GM19372 (cell line): Measurements from ENCODE around the gene ZNRF3.
"Not testable (repeated sequence)": the region's sequence is repeated elsewhere in the genome, so short reads cannot be mapped to it uniquely, and the experiment has no call there.

Source experiments
- ATAC-seq: cut with Tn5 transposase; IDR thresholded peaks from one replicate; pipeline ENCODE4 v1.9.1; 2021; ENCODE audit warnings: mild to moderate bottlenecking, low read depth, moderate library complexity; ENCODE audit not compliant: unreplicated experiment

Gene ZNRF3

GRCh38 chr22:29000641-29001040 lies 117.3 kb downstream of the ZNRF3 start:
- ATAC-seq, result no peak

GRCh38 chr22:29002603-29003002 lies 119.2 kb downstream of the ZNRF3 start:
- ATAC-seq, result no peak

DNA sequence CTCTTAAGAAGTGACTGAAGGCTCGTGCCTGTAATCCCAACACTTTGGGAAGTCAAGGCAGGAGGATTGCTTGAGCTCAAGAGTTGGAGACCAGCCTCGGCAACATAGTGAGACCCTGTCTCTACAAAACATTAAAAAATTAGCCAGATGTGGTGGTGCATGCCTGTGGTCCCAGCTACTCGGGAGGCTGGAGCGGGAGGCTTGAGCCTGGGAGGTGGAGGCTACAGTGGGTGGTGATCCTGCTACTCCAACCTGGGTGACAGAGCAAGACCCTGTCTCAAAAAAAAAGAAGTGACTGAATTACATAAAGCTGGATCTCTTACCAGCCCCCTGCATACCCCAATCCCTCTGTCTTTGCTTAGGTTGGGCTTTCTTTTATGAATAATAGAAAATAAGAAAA lies 120.2 kb downstream of the ZNRF3 start:
- no peak for ATAC-seq

- no peak for ATAC-seq
Observed at GRCh38 chr22:29003975-29004646, 120.7 kb downstream of the ZNRF3 start.

DNA sequence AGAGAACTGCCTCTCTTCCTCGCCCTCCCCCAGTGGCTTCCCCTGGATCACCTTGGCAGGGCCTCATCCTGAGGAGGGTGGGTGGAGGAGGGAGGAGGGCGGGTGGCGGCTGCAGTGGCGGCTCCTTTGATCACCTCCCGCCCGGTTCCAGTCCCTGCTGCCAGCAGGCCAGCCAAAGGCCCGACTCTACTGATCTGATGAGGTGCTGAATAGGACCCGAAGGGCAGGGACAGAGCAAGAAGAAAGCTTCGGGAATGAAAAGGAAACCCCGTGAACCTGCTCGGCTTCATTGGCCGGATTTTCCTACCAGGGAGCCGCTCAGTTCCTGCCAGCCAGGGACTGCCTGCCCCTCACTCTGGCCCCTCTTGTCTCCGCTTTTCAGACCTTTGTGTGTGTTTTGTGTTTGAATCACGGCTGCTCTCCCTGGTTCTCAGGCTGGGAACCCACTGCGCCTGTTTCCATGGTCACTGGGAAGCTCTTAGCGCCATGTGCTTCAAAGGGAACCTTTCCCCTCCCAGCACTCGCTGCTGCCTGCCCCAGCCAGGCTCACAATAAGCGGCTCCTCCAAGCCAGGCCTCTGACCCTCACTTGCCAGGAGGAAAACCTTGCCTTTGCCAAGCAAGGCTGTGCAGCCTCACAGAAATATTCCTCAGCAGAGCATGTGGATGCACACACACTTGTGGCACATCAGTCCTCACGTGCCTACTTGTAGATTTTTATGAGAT lies 121.4 kb downstream of the ZNRF3 start:
- no peak for ATAC-seq

- not testable (repeated sequence) for ATAC-seq
Observed at GRCh38 chr22:29005754-29006153, 122.4 kb downstream of the ZNRF3 start.

DNA sequence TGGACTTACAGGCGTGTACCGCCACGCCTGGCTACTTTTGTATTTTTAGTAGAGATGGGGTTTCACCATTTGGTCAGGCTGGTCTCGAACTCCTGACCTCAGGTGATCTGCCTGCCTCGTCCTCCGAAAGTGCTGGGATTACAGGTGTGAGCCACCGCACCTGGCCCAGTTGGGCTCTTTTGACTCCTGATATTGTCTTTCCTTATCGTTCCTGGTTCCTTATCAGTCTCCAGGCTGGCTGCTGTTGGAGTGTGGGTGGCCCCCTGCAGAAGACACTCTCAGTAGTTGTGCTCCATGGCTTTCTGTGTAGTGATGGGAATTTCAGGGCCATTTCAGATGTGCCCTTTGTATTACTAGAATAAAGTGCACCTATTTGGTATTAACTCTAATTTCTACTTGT lies 123.0 kb downstream of the ZNRF3 start:
- ATAC-seq, result no peak

GRCh38 chr22:29009148-29009547 lies 125.8 kb downstream of the ZNRF3 start:
- no peak for ATAC-seq

- no peak for ATAC-seq
Observed at GRCh38 chr22:29011240-29012100, 128.1 kb downstream of the ZNRF3 start.

DNA sequence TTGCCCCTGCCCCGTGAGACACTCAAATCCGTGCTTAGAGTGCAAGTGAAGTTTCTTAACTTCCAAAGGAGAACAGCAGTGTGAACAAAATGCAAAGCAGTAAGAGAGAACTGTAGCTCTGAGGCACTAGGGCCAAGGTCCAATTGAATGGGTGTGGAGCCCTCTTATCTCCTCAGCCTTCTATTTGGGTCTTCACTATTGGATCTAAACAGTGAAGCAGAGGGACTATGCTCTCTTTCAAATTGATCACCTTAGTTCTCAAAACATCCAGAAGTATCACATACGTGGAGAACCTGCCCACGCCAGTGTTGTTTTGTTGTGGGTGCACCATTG lies 128.7 kb downstream of the ZNRF3 start:
- no peak for ATAC-seq

- no peak for ATAC-seq
Observed at GRCh38 chr22:29012952-29013351, 129.6 kb downstream of the ZNRF3 start.

- no peak for ATAC-seq
Observed at GRCh38 chr22:29014293-29014692, 130.9 kb downstream of the ZNRF3 start.

GRCh38 chr22:29014773-29015172 lies 131.4 kb downstream of the ZNRF3 start:
- no peak for ATAC-seq

GRCh38 chr22:29016067-29016938 lies 132.9 kb downstream of the ZNRF3 start:
- no peak for ATAC-seq

DNA sequence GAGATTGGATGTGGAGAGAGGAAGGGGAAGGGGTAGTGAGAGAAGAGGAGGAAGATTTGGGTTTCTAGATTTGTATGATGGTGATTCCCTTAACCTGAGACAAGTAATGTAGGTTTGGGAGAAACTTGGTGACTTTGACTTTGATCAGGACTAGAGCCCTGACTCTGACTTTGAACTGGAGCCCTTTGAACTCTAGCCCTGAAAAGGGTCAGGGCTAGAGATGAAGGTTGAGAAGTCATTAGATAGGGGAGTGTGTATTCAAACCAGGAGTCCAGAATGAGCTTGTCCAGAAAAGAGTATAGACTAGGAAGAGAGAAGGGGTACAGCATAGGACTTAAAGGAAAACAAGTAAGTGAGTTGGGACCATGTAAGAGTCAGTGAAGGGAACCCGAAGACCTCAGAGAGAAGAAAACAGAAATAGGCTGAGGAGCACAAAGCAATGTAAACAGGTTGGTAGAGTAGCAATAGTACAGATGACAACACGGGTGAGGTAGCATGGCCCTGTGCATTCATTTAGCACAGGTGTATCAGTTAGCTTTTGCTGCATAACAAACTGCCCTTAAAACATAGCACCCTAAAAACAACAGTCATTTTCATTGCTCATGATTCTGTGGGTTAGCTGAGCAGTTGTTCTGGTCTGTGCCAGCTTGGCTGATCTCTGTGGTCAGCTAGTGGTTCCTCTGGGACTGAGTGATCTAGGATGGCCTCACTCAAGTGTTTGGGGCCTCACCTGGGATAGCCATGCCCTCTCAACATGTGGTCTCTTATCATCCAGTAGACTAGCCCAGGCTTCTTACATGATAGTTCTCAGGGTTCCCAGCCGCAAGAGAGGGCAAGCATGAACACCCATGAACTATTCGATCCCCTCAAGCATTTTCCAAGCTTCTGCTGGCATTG lies 135.2 kb downstream of the ZNRF3 start:
- ATAC-seq, result no peak

GRCh38 chr22:29022101-29022817 lies 138.9 kb downstream of the ZNRF3 start:
- ATAC-seq, result no peak

GRCh38 chr22:29023172-29023796 lies 139.9 kb downstream of the ZNRF3 start:
- no peak for ATAC-seq

GRCh38 chr22:29026579-29026978 lies 143.2 kb downstream of the ZNRF3 start:
- ATAC-seq, result no peak
